GM10266 (cell line): ENCODE measurements around the gene OTOF.

ENCODE experiments used
- DNase-seq: peaks from one replicate; pipeline ENCODE4 v3.0.0; 2012; ENCODE audit errors: extremely low spot score
- TF ChIP-seq, protein P1 (sequence below): IDR thresholded peaks from 2 replicates; pipeline ENCODE4 v1.5.1; 2012; ENCODE audit warnings: mild to moderate bottlenecking, low read depth; ENCODE audit not compliant: control insufficient read depth, insufficient read depth; ENCODE audit errors: missing control alignments

OTOF gene

DNA sequence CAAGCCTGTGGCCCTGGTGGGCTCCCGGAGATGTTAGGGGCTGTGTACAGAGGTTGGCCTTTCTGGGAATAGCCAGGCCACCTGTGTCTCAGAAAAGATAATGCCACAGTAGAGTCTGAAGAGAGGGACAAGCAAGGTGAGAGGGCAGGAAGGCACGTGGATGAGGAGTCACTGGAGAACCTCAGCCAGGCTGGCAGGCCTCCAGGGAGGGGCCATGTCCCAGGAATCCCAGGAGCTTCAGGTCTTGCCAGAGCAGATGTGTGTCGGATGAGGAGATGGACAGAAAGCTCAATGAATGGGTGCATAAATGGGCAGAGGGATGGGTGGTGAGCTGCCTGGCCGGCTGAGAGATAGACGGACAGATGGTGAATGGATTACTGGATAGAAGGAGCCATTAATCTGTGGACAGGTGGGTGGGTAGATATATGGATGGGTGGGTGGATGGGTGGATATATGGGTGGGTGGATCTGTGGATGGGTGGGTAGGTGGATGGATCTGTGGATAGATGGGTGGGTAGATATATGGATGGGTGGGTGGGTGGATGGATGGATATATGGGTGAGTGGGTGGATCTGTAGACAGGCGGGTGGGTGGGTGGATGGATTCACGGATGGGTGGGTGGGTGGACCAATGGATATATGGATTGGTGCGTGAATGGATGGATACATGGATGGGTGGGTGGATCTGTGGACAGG lies 7.9 kb upstream of the OTOF start:
- TF ChIP-seq, protein P1, sequence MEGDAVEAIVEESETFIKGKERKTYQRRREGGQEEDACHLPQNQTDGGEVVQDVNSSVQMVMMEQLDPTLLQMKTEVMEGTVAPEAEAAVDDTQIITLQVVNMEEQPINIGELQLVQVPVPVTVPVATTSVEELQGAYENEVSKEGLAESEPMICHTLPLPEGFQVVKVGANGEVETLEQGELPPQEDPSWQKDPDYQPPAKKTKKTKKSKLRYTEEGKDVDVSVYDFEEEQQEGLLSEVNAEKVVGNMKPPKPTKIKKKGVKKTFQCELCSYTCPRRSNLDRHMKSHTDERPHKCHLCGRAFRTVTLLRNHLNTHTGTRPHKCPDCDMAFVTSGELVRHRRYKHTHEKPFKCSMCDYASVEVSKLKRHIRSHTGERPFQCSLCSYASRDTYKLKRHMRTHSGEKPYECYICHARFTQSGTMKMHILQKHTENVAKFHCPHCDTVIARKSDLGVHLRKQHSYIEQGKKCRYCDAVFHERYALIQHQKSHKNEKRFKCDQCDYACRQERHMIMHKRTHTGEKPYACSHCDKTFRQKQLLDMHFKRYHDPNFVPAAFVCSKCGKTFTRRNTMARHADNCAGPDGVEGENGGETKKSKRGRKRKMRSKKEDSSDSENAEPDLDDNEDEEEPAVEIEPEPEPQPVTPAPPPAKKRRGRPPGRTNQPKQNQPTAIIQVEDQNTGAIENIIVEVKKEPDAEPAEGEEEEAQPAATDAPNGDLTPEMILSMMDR, result no peak
- DNase-seq, result no peak

DNA sequence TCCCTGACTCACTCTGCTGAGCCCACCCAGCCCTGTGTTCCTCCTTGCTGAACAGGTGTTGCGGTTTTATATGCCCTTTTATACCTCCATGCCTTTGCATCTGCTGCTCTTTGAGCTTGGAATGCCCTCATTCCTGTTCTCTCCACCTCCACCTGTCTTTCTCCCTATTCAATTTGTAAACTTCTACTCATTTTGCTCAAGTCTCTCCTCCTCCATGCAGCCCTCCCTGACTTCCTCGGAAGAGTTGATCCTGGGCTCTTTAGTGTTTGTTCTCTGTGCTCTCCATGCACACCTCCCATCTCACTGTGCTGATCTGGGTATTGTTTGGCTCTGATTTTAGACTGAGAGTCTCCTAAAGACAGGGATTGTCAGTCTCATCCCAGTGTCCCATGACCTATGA lies 7.2 kb upstream of the OTOF start:
- no peak for DNase-seq
- TF ChIP-seq, protein P1, result no peak

DNA sequence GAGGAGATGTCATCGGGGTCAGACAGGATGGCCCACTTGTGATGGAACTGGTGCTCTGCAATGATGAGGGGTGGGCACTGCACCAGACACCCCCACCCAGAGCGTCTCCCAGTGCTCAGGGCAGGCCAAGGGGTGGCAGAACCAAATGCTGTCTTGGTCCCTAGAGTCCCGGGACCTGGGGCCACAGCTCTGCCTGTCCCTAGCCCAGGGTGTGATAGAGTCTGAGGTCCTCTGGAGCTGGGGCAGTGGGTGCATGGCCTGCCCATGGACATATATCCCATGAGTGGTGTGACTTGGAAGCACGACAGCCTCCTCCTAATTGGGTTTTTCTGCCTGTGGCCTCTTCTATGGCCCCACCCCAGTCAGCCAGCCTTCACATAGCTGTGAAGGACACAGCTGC lies 6.7 kb upstream of the OTOF start:
- TF ChIP-seq, protein P1, result no peak
- no peak for DNase-seq

DNA sequence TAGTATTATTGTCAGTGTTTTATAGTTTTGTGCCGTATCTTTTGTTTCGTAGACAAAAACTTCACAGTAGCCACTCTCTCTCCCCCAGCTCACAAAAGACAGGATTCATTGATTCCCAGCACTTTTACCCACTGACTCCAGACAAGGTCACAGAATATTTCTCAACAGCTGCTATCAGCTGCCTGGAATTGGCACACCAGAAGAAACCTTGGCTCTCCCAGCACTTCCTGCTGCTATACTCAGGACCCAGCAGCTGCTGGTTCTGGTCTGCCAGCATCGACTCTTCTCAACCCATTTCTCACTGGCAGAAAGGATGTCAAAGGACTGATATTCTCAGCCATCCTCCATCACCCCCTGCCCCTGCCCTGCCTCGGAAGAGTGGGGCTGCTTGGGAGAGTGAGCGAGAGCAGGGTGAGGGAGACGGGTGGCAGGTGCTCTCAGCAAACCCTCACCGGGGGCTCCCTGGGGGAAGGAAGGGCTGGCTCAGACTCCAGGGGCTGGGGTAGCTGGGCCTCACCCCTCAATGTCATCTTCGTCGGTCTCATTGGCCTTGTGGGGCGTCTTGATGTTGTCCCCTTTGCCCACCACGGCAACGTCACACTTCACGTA lies 6.1 kb upstream of the OTOF start:
- no peak for DNase-seq

DNA sequence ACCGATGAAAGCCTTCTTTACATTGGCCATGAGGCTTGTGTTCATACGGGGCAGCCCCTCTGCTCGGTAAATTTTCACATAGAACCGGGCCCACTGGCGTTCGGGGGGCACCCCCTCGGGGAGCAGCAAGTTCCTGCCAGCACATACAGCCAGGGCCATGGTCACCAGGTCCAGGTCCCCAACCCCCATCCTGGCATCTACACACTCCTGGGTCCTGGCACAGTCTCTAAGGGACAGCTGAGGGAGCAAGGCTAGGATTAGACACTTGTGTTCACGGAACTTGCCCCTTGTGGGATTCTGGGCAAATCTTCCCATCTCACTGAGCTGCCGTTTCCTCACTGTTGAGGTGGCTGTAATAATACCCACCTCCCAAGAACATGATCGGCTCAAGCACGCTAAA lies 5.6 kb upstream of the OTOF start:
- no peak for DNase-seq
- TF ChIP-seq, protein P1, result no peak

More for the DNA sequence above, 6.1 kb upstream of the OTOF start:
- TF ChIP-seq, protein P1, result no peak

DNA sequence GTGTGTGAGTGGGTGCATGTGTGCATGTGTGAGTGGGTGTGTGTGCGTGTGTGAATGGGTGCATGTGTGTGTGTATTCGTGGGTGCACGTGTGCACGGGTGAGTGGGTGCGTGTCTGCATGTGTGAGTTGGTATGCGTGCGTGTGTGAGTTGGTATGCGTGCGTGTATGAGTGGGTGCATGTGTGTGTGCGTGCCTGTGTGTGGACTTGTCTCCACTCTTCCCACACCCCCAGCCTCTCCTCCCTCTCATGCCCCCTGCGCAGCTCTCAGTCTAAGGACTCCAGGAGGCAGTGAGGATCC lies 5.1 kb upstream of the OTOF start:
- no peak for DNase-seq
- TF ChIP-seq, protein P1, result no peak

DNA sequence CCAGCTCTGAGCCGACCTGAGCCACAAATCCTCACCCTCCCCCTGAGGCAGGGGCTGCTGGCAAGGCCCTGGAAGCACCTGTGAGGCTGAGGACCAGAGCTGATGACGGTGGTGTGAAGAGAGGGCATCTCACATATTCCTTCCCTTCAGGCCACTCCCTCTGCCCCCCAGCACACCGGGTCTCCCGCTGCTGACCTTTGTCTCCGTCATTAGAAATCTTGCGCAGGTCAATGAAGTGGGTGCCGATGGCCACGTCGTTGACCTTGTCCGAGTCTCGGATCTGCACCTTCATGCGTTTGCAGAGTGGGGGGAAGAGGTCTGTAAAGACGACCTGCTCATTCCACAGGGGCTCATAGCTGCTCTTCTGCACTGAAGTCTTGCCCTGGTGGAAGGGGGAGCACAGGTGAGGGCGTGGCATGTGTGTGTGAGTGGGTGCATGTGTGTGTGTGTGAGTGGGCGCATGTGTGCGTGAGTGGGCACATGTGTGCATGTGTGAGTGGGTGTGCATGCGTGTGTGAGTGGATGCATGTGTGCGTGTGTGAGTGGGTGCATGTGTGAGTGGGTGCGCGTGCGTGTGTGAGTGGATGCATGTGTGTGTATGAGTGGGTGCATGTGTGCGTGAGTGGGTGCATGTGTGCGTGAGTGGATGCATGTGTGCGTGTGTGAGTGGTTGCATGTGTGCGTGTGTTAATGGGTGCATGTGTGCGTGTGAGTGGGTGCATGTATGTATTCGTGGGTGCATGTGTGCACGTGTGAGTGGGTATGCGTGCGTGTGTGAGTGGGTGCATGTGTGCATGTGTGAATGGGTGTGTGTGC lies 4.5 kb upstream of the OTOF start:
- DNase-seq, result no peak
- TF ChIP-seq, protein P1, result no peak
